HUES6 (cell line): ENCODE results near the gene SOX14.

Experiments
- H3K27ac ChIP-seq: 2 replicates; pipeline ENCODE4 v1.7.0; 2013; ENCODE audit warnings: low read depth, mild to moderate bottlenecking, low read length, inconsistent platforms
- H3K27me3 ChIP-seq: 2 replicates; pipeline ENCODE4 v1.6.1; 2013; ENCODE audit warnings: low read length; ENCODE audit not compliant: control insufficient read depth, insufficient read depth
- H3K36me3 ChIP-seq: 2 replicates; pipeline ENCODE4 v1.6.1; 2013; ENCODE audit warnings: low read length; ENCODE audit not compliant: control insufficient read depth, insufficient read depth
- H3K4me1 ChIP-seq: 2 replicates; pipeline ENCODE4 v1.6.1; 2013; ENCODE audit warnings: low read length; ENCODE audit not compliant: control insufficient read depth, insufficient read depth
- H3K4me3 ChIP-seq: 2 replicates; pipeline ENCODE4 v1.5.1; 2013; ENCODE audit warnings: low read depth, low read length
- H3K9ac ChIP-seq: one replicate; pipeline ENCODE4 v1.6.1; 2013; ENCODE audit warnings: mild to moderate bottlenecking, low read length
- H3K9me3 ChIP-seq: 2 replicates; pipeline ENCODE4 v1.6.1; 2013; ENCODE audit warnings: low read depth, low read length; ENCODE audit not compliant: control insufficient read depth, insufficient read depth

The SOX14 gene

DNA sequence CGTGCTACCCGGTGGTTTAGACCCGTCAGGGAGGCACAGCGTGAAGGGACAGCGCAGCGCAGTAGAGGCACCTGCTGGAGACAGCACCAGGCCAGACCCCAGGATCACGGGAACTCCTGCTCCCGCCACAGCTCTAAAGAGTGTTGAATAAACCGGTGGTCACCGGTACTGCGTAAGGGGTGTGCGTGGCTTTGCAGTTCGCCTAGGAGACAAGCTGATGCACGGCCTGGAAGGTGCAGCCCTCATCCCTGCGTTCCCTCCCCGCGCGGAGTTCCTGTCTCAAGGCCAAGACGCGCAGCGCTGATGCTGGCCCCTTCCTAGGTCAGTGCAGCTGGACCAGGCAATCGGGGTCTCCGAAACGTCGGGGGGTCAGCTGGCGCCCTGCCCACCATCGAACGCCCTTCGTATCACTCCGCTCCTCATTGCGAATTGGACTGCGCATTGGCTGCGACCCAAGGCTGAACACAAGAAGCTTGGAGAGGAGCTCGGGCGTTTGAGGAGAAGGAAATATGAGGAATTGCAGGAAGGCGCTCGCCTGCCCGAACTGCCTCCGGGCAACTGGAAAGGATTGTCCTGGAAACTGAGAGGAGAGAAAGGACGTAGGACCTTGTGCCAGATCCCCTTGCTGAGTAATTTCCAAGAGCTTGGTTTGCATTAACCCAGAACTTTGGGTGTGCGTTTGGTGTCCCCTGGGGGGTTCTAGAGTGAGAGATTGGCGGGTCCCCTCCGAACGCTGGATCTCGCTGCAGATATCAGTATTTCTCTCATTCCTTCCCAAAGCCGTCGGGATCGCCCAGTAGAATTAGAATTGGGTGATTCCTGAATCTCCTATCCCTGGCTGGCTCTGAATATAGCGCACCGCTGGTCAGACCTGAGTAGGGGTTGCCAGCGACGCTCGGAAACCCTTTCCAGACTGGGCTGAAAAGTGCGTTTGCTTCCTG is 2.3 kb upstream of the SOX14 start:
- H3K27ac ChIP-seq: no peak overlapping the region
- peak overlapping the region; percentile 46 for H3K4me3 ChIP-seq
- peaks cover 58% of the 10 kb centered on the region for H3K4me1 ChIP-seq
- H3K27me3 ChIP-seq: peaks cover 96% of the 10 kb centered on the region
- H3K9me3 ChIP-seq: no peaks in the 10 kb centered on the region
- no peaks in the 10 kb centered on the region for H3K36me3 ChIP-seq
- no peak overlapping the region for H3K9ac ChIP-seq

- Histone ChIP-seq H3K27me3 (peaks cover 99% of the 10 kb centered on the region), H3K4me1 (peaks cover 67% of the 10 kb centered on the region)
These were observed 1.2 kb upstream of the SOX14 start for GRCh38 chr3:137762674-137763593.

GRCh38 chr3:137763594-137763938 is 549 bp upstream of the SOX14 start:
- Histone ChIP-seq H3K4me1 (peaks cover 73% of the 10 kb centered on the region), H3K9me3 (no peaks in the 10 kb centered on the region), H3K36me3 (no peaks in the 10 kb centered on the region), H3K9ac (no peak overlapping the region), H3K4me3 (peak overlapping the region; percentile 63), H3K27me3 (peaks cover 99% of the 10 kb centered on the region), H3K27ac (no peak overlapping the region)

More at GRCh38 chr3:137762674-137763593, 1.2 kb upstream of the SOX14 start:
- no peak overlapping the region for H3K27ac ChIP-seq
- no peaks in the 10 kb centered on the region for H3K9me3 ChIP-seq
- no peaks in the 10 kb centered on the region for H3K36me3 ChIP-seq
- H3K9ac ChIP-seq: no peak overlapping the region
- peak overlapping the region; percentile 63 for H3K4me3 ChIP-seq

DNA sequence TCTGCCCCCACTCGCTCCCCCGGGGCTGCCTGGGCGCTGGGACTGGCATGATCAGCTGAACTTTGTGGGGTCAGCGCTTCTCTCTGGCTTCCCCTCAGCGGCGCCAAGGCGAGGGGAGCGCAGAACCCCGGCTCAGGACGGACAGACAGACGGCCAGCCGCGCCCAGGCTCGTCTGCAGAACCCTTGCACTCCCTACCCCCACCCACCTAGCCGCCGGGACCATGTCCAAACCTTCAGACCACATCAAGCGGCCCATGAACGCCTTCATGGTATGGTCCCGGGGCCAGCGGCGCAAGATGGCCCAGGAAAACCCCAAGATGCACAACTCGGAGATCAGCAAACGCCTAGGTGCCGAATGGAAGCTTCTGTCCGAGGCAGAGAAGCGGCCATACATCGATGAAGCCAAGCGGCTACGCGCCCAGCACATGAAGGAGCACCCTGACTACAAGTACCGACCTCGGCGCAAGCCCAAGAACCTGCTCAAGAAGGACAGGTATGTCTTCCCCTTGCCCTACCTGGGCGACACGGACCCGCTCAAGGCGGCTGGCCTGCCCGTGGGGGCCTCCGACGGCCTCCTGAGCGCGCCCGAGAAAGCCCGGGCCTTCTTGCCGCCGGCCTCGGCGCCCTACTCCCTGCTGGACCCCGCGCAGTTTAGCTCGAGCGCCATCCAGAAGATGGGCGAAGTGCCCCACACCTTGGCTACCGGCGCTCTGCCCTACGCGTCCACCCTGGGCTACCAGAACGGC is 621 bp downstream of the SOX14 start:
- no peak overlapping the region for H3K27ac ChIP-seq
- peaks cover 83% of the 10 kb centered on the region for H3K4me1 ChIP-seq
- H3K9me3 ChIP-seq: no peaks in the 10 kb centered on the region
- H3K36me3 ChIP-seq: no peaks in the 10 kb centered on the region
- peak overlapping the region; percentile 36 for H3K9ac ChIP-seq
- H3K4me3 ChIP-seq: peak overlapping the region; percentile 63
- peaks cover 100% of the 10 kb centered on the region for H3K27me3 ChIP-seq

DNA sequence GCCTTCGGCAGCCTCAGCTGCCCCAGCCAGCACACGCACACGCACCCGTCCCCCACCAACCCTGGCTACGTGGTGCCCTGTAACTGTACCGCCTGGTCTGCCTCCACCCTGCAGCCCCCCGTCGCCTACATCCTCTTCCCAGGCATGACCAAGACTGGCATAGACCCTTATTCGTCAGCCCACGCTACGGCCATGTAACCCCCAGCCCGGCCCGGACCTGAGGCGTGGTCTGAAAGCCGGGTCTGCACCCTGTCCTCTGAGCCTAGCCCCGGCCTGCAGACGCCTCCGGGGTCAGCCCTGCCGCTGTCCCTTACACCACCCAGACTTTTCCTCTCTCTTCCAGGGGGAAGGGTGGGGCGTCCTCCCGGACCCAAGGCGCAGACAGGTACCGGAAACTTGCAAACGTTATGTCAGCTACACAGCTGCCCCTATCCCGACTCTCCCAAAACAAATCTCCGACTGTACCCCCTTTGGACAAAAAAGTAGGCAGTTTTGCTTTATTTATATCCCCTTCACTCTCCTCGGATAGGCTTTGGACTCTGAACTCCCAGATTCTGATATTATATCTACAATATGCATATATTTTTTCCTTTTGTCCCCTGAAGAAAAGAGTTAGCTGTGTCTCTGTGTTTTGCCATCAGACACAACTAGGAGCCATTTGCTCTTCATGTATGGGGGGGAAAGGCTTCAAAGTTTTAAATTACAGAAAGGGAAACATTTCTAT is 1.4 kb downstream of the SOX14 start:
- H3K36me3 ChIP-seq: no peaks in the 10 kb centered on the region
- H3K4me1 ChIP-seq: peaks cover 86% of the 10 kb centered on the region
- no peaks in the 10 kb centered on the region for H3K9me3 ChIP-seq
- peak overlapping the region; percentile 36 for H3K9ac ChIP-seq
- no peak overlapping the region for H3K27ac ChIP-seq
- H3K4me3 ChIP-seq: peak overlapping the region; percentile 63
- peaks cover 100% of the 10 kb centered on the region for H3K27me3 ChIP-seq

DNA sequence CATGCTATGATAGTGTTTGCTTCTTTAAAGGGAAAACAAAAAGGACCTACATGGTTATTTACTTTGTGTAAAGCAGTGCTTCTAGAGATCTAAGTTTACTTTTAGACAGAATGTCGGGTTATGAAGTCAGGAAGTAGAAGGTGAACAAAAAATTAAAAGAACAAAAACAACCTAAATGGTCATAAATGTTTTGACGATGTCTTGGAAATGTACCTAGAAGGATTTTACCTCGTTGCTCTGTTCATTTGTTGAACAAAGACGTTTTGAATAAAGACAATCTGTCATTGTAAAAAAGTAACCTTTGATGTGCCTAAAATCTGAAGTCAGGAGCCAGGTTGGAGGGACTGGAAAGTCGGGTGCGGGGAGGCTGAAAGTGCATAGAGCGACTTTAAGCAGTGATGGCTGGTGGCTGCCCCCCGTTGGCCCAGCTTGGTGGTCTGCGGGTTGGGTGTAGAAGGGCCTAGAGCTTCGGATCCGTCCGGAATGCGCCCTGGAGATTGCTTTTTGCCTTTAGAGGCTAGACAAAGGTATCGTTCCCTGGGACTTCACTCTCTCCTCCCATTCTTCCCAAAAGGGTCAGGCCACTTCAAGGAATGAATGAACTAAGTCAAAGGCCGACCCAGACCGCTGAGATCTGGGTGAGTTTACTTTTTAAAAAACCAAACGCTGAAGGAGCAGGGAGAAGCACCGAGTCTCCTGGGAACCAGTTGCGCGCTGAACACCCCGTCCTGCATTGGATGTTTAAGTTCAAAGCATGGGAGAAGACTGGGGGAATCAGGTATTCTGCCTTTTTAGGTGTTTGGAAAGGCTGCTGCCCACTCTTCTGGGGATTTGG is 2.1 kb downstream of the SOX14 start:
- Histone ChIP-seq H3K4me1 (peaks cover 79% of the 10 kb centered on the region), H3K27me3 (peaks cover 100% of the 10 kb centered on the region), H3K9me3 (no peaks in the 10 kb centered on the region), H3K4me3 (peak overlapping the region; percentile 63), H3K27ac (no peak overlapping the region), H3K36me3 (no peaks in the 10 kb centered on the region), H3K9ac (peak overlapping the region; percentile 40)

DNA sequence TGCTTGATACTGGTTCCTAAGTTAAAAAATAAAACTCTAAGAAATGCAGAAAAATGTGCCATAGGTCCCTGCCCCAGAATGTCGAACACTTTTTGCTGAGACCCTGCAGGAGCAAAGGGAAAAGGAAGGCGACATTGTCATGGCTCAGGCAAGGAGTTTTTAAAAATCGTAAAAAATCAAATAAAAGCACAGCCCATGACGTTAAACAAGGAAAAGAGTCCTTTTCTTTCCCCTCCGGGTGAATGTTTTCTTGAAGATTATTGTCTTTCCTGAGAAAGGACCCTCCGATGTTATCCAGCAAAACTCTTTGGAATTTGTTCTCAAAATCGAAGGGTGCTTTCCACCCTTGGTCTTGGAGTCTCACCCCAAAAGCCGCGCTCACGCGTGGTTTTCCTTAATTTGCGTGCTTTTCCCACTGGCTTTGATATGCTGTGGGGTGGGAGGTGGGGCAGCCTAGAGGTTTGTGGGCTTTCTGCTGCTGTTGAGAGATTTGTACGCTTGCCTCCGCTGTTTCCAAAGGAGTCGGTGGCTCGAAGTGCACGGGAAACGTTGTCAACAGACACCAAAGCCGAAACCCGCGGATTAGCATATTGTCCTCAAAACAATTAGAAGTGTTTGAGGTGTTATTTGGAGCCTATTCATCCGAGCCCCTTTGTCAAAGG is 2.9 kb downstream of the SOX14 start:
- Histone ChIP-seq H3K36me3 (no peaks in the 10 kb centered on the region), H3K9ac (peak overlapping the region; percentile 40), H3K27ac (no peak overlapping the region), H3K9me3 (no peaks in the 10 kb centered on the region), H3K4me1 (peaks cover 77% of the 10 kb centered on the region), H3K4me3 (peak overlapping the region; percentile 63), H3K27me3 (peaks cover 100% of the 10 kb centered on the region)

- Histone ChIP-seq H3K9me3 (no peaks in the 10 kb centered on the region), H3K36me3 (no peaks in the 10 kb centered on the region), H3K4me3 (peak overlapping the region; percentile 63), H3K27me3 (peaks cover 100% of the 10 kb centered on the region), H3K4me1 (peaks cover 77% of the 10 kb centered on the region), H3K9ac (peak overlapping the region; percentile 58), H3K27ac (no peak overlapping the region)
These were observed 3.6 kb downstream of the SOX14 start for GRCh38 chr3:137767538-137768360.
